ENCODE measurements around the gene MAP1S. TPM values are rescaled to one million over a fixed set of nuclear protein-coding genes. Genes with fewer than 3 reads are reported as not detected.

MAP1S gene
- total RNA-seq, 4 donors from 2014 or later: 30.2 to 159 (median 68.0) TPM

GRCh38 chr19:17680230-17680722, 39.0 kb upstream of the MAP1S start:
- H3K27me3 ChIP-seq: peaks cover 70% of the 10 kb centered on the region
- 7 to 29% methylated on average over 4 to 38 of the region's 38 CpGs for WGBS, 2 donors (ENCODE audit: low coverage in 1 of 2)
- peak; percentile 26 for DNase-seq
- no peaks in the 10 kb centered on the region for H3K9me3 ChIP-seq
- in situ Hi-C loops (cut with MboI; ENCODE audit: low pct_ligation_motif_present in 1 of 4, low pct_unique_long_range_greater_than_20kb in 1 of 4, low sequenced_read_pairs in 3 of 4): no loop called here
- TF ChIP-seq POLR2AphosphoS5 (IDR thresholded peaks at IDR 0.05) (peak in 2 of 3 donors; percentile 11 to 31), POLR2A (IDR thresholded peaks at IDR 0.05) (no peak), EP300 (IDR thresholded peaks at IDR 0.05; ENCODE audit: low read depth) (no peak), CTCF (IDR thresholded peaks at IDR 0.05) (no peak)
- intact Hi-C loops (cut with DNase I; ENCODE audit: low total_unique reads): no loop called here
- peaks cover 4 to 10% (median 9%) of the 10 kb centered on the region in 4 donors for H3K4me1 ChIP-seq
- peak overlapping the region in 1 of 4 donors; percentile 23 for H3K4me3 ChIP-seq
- no peaks in the 10 kb centered on the region for H3K36me3 ChIP-seq
- H3K27ac ChIP-seq: no peak overlapping the region

- H3K9me3 ChIP-seq: no peaks in the 10 kb centered on the region
- no peak for DNase-seq
- H3K36me3 ChIP-seq: no peaks in the 10 kb centered on the region
- in situ Hi-C loops (cut with MboI; ENCODE audit: low pct_ligation_motif_present in 1 of 4, low pct_unique_long_range_greater_than_20kb in 1 of 4, low sequenced_read_pairs in 3 of 4) (no loop called here), intact Hi-C loops (cut with DNase I; ENCODE audit: low total_unique reads) (loop anchor here (1.0 kb wide), 1 partner anchor 32 kb away; no protein-coding TSS in a partner anchor)
- TF ChIP-seq CTCF (IDR thresholded peaks at IDR 0.05): no peak
- TF ChIP-seq EP300 (IDR thresholded peaks at IDR 0.05; ENCODE audit: low read depth): no peak
- TF ChIP-seq POLR2AphosphoS5 (IDR thresholded peaks at IDR 0.05): no peak
- no peak for TF ChIP-seq POLR2A (IDR thresholded peaks at IDR 0.05)
- H3K4me3 ChIP-seq: no peak overlapping the region
- H3K4me1 ChIP-seq: peaks cover 7 to 17% (median 12%) of the 10 kb centered on the region in 4 donors
- H3K27me3 ChIP-seq: peaks cover 81% of the 10 kb centered on the region
- H3K27ac ChIP-seq: no peak overlapping the region
- WGBS, 2 donors (ENCODE audit: low coverage in 1 of 2): 60 to 67% methylated on average over 1 to 25 of the region's 25 CpGs
Observed at GRCh38 chr19:17681505-17682125, 37.7 kb upstream of the MAP1S start.

GRCh38 chr19:17682273-17682672, 37.0 kb upstream of the MAP1S start:
- DNase-seq: no peak
- Histone ChIP-seq H3K27me3 (peaks cover 87% of the 10 kb centered on the region), H3K36me3 (no peaks in the 10 kb centered on the region), H3K27ac (no peak overlapping the region), H3K4me3 (no peak overlapping the region), H3K4me1 (peaks cover 13 to 22% (median 18%) of the 10 kb centered on the region in 4 donors), H3K9me3 (no peaks in the 10 kb centered on the region)
- intact Hi-C loops (cut with DNase I; ENCODE audit: low total_unique reads): no loop called here
- 74% methylated on average over 5 of the region's 5 CpGs; no CpG with 5 or more reads in 1 of the 2 donors for WGBS, 2 donors (ENCODE audit: low coverage in 1 of 2)
- TF ChIP-seq POLR2AphosphoS5 (IDR thresholded peaks at IDR 0.05) (no peak), POLR2A (IDR thresholded peaks at IDR 0.05) (no peak), EP300 (IDR thresholded peaks at IDR 0.05; ENCODE audit: low read depth) (no peak), CTCF (IDR thresholded peaks at IDR 0.05) (no peak)
- in situ Hi-C loops (cut with MboI; ENCODE audit: low pct_ligation_motif_present in 1 of 4, low pct_unique_long_range_greater_than_20kb in 1 of 4, low sequenced_read_pairs in 3 of 4): no loop called here

- in situ Hi-C loops (cut with MboI; ENCODE audit: low pct_ligation_motif_present in 1 of 4, low pct_unique_long_range_greater_than_20kb in 1 of 4, low sequenced_read_pairs in 3 of 4): no loop called here
- Histone ChIP-seq H3K27ac (no peak overlapping the region), H3K36me3 (no peaks in the 10 kb centered on the region), H3K9me3 (no peaks in the 10 kb centered on the region), H3K4me1 (peaks cover 13 to 27% (median 20%) of the 10 kb centered on the region in 4 donors), H3K27me3 (peaks cover 95% of the 10 kb centered on the region), H3K4me3 (no peak overlapping the region)
- intact Hi-C loops (cut with DNase I; ENCODE audit: low total_unique reads): no loop called here
- no peak for TF ChIP-seq EP300 (IDR thresholded peaks at IDR 0.05; ENCODE audit: low read depth)
- no peak for DNase-seq
- 80% methylated on average over 4 of the region's 4 CpGs; no CpG with 5 or more reads in 1 of the 2 donors for WGBS, 2 donors (ENCODE audit: low coverage in 1 of 2)
Observed at GRCh38 chr19:17683078-17683477, 36.2 kb upstream of the MAP1S start.

All from transverse colon (tissue), 4 donors.